PFSK-1 (cell line): ENCODE data around the gene AATK.

ENCODE experiments used
- POLR2AphosphoS5 ChIP-seq: IDR thresholded peaks from 2 replicates; pipeline ENCODE4 v1.6.1; 2012; ENCODE audit warnings: low read depth, mild to moderate bottlenecking, control low read depth, low read length, moderate library complexity
- SIN3A ChIP-seq: IDR thresholded peaks from 2 replicates; pipeline ENCODE4 v1.6.1; 2012; ENCODE audit warnings: mild to moderate bottlenecking, low read length, moderate library complexity, borderline replicate concordance; ENCODE audit not compliant: insufficient read depth

- TF ChIP-seq POLR2AphosphoS5, result no peak
- no peak for TF ChIP-seq SIN3A
These were observed 41.6 kb downstream of the AATK start for GRCh38 chr17:81124377-81124776.
